Glomerular visceral epithelial cell (primary cell): ENCODE results near the gene SLC22A4.
A peak's percentile ranks its signal among the peaks of the same experiment; 100 is the strongest.

Experiments
- DNase-seq: peaks from one replicate; pipeline ENCODE4 v3.0.0-alpha.2; 2016; ENCODE audit errors: extremely low spot score

SLC22A4 gene

DNA sequence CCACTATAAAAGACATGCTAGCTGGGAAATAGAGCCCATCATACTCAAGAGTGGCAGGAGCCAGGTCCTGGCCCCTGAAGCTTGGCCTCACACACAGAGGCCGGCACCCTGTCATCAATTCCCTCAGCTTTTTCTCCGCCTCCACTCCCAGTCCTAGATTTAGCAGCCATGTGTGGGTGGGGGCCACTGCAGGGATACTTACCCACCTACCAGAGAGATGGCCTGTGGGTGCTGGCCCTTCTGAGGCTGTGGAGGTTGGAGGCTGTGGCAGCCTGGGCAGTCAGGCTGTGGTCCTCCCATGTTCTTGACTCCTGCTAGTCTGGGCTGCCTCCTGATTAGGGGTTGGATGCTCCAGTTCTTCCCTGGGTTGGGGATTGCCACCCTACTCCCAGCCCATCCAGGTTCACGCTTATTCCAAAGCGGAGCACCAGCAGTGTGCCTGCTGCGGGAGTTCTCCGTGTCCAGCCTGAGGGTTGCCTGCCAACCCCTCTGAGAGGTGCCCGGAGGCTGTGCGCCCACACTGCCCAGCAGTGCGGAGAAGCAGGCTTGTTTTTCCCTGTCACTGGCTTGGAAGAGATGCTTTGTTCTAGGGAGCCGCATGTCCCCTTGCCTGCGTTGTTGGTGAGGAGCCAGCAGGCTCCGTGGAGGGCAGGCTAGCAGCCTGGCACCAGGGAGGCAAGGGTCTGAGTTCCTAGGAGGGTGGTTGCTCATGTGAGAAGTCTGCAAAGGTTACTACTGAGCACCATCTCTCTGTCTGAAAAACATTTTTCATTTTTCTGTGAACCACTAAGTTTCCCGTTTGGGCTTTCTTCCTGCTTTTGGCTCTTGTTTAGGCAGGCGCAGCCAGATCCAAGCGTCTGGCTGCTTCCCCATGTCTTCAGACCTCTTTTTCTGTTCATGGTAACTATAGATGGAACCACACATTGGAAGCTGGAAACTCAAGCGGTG is 82.8 kb downstream of the SLC22A4 start:
- DNase-seq: no peak

DNA sequence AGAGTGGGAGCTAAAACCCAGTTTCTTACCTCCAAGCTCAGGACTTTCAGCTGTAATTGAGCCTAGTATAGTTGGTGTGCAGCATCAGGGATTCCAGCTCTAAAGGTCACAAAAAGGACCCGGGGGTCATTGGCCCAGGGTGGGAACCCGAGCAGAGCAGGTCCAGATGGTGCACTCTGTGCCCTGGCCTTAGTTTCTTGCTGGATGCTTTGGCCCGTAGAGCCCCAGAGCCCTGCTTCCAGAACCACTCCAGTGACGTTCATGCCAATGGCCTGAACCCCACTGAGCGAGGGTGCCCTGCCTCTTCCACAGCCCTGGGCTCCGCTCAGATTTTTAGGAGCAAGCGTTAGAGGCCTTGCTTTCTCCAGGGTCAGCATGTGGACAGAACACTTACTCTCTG is 83.5 kb downstream of the SLC22A4 start:
- no peak for DNase-seq

DNA sequence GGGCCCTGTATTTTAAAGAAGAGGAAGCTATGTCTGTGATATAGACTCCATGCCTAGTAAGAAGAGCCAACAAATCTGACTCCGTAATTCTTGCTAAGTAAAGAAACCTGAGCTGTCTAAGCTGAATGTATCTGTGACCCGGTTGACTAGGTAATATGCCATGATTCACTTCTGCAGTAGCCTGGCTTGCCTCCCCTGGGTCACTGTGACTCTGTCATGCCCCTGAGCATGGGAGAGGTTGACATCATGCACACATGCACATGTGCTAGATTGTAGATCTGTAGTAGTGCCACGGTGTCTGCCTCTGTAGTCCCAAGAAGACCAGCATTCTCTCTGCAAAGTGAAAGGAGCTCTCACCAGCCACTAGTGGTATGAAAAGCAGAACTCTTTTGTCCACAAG is 84.4 kb downstream of the SLC22A4 start:
- peak; percentile 88 for DNase-seq

DNA sequence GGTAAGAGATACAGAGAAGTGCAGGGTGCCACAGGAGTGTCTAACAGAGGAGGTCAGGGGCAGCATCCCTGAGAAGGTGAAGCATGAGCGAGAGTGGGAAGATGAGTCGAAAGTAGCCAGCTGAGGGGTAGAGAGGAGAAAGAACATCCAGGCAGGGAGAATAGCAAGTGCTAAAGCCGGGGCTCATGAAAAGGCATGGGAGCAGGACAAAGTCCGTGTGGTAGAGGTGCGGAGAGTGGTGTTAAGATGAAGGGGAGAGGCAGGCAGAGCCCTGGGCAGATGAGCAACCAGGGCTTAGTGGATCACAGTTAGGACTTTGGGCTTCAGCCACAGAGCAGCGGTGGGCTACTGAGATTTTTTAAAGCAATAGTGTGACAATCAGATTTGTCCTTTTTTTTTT is 85.9 kb downstream of the SLC22A4 start:
- DNase-seq: no peak

DNA sequence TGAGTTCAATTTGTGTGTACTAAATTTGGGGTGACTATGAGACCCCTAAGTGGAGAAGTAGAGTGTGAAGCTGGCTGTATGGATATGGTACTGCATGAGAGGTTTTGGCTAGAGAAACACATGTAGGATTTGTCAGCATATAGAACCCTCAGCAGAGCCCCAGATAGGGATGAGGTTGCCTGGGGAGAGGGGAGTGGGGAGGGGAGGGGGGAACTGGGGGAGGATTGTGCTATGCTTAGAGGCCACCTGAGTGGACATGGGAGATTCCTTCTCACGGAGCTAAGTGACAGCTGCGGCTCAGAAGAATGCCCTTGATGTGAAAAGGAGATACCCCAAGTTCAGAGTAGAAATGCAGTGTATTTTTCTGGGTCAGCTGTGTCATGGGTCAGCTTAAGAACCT is 86.5 kb downstream of the SLC22A4 start:
- DNase-seq: no peak

DNA sequence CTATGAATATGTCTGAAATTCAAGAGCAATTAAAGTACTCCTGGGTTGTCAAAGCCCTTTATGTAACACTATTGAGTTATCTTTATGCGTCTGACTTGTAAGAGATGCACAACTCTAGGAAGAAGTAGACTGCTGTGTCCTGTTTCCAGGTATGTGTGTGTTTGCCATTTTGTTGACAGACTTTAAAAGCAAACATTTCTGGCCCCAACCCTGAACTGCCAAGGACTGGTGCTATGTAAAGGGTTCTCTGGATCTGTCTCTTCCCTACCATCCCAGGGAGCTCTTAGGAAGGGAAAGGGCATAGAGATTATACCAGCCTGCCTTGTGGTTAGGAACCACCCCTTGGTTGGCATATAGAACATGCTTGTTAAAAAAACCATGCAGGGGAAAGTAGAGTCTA is 87.4 kb downstream of the SLC22A4 start:
- no peak for DNase-seq

DNA sequence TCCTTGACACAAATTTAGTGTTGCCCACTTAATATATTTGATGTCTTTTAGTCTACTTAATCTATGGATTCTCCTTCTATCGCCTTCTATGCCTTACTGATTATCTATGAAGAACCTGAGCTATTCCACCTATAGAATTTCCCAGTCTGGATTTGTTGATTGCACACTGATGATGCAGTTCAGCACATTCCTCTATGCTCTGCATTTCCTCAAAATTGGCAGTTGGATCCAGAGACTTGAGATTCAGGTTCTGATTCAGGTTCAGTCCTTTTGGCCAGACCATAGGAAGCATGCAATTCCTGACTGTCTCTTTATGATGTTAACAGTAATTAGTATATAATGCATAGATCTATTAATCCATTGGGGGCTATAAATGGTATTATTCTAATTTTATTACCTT is 89.1 kb downstream of the SLC22A4 start:
- no peak for DNase-seq

DNA sequence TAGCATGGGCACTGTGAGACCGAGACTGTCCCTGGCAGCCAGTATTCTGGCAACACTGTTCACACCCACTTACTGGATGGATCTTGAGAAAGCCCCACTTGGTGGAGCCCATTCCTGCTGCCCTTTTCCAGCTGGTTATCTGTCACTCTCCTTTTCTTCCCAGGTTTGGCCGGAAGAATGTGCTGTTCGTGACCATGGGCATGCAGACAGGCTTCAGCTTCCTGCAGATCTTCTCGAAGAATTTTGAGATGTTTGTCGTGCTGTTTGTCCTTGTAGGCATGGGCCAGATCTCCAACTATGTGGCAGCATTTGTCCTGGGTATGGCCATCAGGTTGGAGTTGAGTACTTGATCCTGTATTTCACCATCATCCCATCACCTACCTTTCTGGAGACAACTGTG is 89.8 kb downstream of the SLC22A4 start:
- DNase-seq: no peak

DNA sequence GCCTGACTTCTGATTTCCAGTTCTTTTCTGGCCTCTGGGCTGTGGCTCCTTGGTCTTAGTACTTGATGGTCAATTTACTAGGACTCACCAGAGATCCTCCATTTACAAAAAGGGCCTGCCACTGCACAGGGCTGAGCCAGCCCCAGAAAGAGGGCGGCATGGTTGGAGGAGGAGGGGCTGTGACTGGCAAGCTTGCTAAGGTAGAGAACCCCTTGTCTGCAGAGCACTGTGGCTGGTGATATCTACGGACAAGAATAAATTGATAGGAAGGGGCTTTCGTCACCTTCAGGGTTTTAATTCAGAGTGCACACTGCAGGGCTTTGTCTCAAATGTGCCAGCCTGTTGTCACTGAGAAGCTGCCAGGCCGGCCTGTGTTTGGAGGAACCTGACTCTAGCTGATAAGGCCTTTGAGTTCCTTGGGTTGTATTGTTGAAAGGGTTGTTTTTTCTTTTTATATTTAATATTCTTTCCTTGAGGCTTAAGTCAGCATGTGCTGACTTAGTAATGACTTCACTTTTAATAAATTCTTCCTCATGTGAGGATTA is 90.4 kb downstream of the SLC22A4 start:
- no peak for DNase-seq

DNA sequence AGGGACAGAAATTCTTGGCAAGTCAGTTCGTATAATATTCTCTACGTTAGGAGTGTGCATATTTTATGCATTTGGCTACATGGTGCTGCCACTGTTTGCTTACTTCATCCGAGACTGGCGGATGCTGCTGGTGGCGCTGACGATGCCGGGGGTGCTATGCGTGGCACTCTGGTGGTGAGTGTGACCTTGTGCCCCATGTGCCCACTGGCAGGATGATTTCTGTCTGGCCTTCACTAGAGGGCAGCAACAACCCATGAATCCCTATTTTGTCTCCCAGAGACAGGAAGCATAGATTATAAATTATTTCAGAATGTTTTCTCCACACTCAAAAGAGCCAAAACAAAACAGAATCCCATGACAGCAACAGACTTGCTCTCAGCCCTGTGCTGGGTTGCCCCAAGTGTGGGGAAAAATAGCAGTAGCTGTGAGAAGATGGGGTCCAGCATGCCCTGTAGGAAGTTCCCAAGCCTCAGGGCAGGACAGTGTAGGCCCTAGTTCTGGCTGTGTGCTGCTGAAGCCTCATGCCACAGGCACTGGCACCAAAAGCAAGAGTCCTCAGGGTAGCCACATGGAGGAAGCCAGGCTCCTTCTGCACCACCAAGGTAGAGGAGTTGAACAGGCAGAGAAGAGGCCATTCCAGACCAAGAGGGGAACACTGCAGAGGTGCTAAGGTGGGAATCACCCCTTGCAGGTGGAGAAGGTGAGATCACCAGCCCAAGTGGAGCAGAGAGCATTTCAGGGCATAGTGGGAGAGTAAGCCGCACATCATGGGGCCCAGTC is 91.3 kb downstream of the SLC22A4 start:
- peak; percentile 73 for DNase-seq

DNA sequence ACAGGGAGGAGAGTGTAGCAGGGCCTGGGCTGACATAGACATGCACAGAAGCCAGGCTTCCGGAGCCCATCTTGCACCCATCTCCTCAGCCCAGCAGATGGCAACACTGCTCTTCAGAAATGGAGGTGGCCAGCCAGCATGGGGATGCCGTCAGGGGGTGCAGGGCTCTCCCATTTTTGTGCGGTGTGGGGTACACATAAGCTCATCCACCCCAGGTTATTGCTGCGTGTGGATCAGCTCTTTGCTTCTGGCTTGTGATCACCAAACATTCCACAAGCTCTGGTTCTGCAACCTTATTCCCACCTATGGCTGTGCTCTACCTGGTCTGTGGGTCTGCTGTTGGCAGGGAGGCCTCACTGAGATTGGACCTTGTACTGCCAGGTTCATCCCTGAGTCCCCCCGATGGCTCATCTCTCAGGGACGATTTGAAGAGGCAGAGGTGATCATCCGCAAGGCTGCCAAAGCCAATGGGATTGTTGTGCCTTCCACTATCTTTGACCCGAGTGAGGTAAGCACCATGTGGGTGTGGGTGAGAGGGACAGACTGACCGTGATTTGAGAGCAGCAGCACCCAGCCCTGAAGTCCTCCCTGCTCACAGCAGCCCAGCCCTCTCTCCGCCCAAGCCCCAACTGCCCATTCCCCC is 92.6 kb downstream of the SLC22A4 start:
- DNase-seq: peak; percentile 82

DNA sequence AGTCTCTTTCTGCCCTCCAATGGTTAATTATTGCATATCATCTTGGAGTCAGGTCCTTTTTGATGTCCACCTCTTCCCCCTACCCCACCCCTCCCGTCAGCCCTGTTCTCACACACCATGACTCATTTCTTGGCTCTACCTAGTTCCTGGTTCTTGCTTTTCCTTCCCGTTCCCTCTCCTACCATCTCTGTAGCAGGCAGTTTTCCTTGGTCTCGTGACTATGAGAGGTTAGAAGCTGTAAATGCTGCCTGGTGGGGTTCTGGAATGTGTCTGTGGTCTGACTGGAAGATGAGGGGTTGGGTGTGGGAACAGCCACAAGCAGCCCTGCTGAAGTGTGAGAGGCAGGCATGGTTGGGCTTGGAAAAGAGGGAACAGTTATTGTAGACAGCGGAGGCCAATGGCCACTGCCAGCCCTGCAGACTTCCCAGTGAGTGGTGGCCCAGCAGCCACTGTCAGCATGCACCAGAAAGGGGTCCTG is 93.5 kb downstream of the SLC22A4 start:
- DNase-seq: peak; percentile 100

DNA sequence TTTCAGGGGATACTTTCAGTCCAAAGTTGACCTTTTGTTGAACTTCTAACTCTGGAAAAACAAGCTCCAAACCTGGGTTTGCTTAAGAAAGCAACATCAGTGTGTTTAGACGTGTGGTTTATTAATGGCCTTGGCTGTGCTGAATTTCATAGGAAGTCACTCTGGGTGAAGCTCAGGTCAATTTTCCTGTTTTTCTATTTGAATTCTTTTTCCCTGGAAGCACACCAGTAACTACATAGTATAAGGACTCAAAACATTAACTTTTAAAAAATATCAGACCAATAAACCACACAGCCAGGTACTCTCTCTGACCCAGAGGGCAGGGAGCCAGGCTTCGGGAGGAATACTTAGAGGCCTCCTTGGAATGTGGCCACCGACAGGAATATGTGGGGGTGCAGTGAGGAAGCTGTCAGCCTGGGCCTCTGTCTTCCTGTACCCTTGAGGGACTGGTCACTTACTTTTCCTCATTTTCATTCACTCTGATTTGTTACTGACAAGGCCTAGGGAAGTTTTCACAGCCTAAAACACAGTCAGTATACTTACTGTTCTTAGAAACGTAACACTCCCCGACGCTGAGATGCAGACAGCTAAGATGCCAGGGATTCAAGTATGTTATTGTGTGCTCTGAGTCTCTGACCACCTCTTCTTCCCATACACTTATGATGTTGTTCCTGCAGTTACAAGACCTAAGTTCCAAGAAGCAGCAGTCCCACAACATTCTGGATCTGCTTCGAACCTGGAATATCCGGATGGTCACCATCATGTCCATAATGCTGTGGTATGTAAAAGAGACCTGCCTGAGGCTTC is 94.3 kb downstream of the SLC22A4 start:
- DNase-seq: peak; percentile 77

DNA sequence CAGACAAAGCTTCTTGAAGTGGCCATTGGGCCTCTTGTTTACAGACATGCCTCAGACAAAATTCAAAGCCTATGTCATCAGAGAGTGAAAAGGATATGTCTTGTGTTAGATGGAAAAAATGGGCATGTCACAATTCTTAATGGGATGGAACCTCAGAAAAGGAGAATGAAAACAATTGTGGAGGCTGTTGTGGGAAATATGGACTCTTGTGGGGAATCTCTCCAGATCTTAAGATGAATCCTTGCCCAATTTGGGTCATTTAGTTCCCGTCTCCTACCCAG is 94.8 kb downstream of the SLC22A4 start:
- DNase-seq: no peak

DNA sequence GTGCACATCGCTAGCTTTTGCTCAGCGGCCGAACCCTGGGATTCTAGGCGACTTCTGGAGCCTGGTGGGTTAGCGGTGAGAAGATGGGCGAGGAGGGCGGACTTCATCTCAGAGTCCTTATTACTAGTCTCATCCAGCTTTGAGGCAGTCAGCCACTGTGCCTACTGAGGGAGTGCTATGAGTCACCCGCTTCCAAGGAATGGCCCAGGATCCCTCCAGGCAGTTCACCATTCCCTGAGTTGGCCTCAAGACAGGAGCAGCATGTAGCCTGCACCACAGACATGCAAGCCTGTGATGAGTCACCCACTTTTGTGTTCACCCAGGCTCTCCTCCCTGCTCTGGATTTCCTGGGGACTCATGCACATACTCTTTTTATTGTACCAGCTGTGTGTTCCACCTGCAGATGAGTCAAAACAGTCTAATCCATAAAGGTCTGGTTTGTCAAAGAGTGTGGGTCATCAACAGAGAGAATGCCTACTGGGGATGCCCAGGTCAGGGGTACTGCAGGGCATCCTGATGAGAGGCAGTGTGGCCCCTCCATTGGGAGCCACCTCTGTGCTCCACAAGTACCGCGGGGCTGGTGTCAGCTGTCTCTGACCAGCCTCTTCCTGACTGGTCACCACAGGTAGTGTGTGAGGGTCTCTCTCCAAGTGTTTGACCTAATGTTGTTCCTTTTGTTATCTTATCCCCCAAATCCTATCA is 95.5 kb downstream of the SLC22A4 start:
- DNase-seq: peak; percentile 100

DNA sequence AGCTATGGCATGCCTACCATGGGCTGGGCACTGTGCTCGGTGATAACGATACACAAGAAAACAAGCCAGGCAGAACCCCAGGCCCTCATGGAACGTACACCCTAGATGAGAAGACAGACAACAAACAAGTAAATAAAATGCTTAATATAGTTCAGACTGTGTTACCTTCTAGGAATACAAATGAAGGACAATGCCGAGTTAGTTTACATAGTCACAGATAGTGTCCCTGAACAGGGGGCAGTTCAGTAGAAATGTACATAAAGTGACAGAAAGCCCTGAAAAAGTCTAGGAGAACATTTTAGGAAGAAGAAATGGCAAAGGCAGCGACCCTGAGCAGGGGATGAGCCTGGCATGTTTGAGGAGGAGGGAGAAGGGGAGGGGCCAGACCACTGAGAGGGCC is 97.1 kb downstream of the SLC22A4 start:
- no peak for DNase-seq

DNA sequence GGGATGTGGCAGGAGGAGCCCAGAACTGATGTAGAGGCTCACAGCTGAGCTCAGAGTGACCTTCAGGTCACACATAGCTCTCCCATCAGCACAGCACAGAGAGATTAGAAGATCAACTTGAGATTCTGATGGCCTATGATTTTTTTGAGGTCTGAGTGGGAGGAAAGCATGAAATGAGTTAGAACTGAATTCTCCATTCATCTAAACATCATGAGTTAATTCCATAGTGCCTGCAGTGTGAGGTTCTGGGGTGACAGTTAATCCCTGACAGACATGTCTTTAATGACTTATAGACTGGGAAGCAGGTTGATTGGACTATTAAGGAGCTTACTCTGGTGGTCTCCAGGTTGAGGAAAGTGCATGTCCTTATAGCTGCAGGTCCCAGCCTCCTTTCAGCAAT is 97.7 kb downstream of the SLC22A4 start:
- no peak for DNase-seq

DNA sequence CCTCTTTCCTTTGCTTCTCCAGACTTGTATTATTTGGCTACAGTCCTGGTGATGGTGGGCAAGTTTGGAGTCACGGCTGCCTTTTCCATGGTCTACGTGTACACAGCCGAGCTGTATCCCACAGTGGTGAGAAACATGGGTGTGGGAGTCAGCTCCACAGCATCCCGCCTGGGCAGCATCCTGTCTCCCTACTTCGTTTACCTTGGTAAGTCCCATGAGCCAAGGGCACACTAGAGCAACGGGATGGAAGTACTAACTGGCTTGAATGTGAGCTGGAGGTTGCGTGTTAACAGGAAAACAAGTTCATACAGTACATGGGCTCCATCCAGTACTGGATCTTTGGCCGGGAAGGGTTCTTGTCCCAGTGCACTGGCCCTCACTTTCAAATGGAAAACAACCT is 98.2 kb downstream of the SLC22A4 start:
- no peak for DNase-seq

DNA sequence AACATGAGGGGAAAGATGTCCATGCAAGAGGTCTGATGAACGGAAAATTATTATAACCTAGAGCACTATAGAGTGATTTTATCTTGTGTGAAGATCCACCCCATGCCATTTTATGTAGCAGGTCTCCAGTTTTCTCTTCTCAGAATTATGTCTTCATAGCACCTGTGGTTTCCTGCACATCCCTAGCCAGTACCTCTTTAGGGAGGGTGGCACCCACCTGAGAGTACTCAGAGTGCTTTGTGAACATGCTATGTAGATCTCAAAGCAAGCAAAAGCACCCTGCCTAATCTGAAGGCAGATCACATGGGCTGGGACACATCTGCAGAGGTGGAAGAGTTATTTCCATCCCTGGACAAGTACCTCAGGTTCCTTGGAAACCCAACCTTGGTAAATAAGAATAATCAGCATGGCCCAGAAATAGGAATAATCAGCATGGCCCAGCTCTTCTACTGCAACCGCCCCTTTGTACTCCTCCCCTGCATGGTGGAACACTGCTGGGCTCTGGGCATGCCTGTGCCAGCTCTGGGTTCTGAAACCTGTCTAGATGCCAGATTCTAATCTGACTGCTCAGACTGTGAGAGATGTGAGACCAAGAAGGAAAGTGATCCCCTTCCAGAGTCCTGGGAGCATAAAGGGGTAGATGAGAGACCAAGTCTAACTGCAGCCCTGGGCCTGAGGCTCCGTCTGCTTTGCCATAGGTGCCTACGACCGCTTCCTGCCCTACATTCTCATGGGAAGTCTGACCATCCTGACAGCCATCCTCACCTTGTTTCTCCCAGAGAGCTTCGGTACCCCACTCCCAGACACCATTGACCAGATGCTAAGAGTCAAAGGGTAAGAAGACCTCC is 99.0 kb downstream of the SLC22A4 start:
- DNase-seq: no peak
